ENCODE data around the gene FHIP1A. TPM values are rescaled to one million over a fixed set of nuclear protein-coding genes. Genes with fewer than 3 reads are reported as not detected.

FHIP1A gene
- total RNA-seq, 1 donor from 2014 or later: 4.1 TPM

DNA sequence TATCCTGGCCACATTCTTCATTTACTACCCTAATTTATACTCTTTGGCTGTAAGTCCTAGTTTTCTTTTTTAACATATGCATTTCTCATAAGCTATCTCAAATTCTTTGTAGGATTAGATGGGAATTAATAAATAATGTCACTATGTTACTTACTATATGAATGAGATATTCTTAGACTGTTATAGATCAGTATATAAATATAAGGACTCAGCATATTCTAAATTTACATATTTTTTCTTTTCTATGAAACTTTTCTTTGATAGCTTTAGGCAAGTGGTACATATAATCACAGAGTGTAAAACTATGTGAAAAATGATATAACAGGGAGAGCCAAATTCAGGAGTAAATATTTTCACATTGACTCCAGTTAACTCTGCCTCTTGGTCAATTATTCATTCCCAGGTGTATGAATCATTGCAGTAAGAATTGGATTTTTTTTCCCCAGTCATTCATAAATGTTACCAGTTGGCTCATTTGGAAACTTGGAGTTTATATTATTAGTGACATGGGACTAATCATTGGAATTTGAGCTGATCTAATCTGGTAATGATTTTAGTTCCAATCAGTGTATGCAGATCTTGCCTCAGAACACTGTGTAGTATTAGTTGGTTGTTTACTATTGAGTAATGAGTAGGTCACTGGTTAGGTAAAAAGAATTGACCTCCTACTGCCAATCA, 25.3 kb downstream of the FHIP1A start:
- TF ChIP-seq, protein P1, sequence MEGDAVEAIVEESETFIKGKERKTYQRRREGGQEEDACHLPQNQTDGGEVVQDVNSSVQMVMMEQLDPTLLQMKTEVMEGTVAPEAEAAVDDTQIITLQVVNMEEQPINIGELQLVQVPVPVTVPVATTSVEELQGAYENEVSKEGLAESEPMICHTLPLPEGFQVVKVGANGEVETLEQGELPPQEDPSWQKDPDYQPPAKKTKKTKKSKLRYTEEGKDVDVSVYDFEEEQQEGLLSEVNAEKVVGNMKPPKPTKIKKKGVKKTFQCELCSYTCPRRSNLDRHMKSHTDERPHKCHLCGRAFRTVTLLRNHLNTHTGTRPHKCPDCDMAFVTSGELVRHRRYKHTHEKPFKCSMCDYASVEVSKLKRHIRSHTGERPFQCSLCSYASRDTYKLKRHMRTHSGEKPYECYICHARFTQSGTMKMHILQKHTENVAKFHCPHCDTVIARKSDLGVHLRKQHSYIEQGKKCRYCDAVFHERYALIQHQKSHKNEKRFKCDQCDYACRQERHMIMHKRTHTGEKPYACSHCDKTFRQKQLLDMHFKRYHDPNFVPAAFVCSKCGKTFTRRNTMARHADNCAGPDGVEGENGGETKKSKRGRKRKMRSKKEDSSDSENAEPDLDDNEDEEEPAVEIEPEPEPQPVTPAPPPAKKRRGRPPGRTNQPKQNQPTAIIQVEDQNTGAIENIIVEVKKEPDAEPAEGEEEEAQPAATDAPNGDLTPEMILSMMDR (IDR thresholded peaks at IDR 0.05; ENCODE audit: insufficient read depth, low read depth, low read length): no peak
- no peak for TF ChIP-seq EZH2 (IDR thresholded peaks at IDR 0.05; ENCODE audit: insufficient read depth, low read length)
- Histone ChIP-seq H3K79me2 (ENCODE audit: insufficient read depth, low read length) (no peaks in the 10 kb centered on the region), H3K27me3 (ENCODE audit: insufficient read depth, low read length) (no peaks in the 10 kb centered on the region), H3K9ac (ENCODE audit: low read length) (no peak overlapping the region), H3K4me3 (ENCODE audit: insufficient read depth, low read depth, low read length) (no peak overlapping the region), H2AFZ (ENCODE audit: low read depth, low read length) (no peak overlapping the region), H3K36me3 (ENCODE audit: insufficient read depth, low read length) (no peaks in the 10 kb centered on the region), H3K4me2 (ENCODE audit: low read length) (peak overlapping the region; percentile 49), H3K9me3 (ENCODE audit: insufficient read depth, low read depth, low read length) (no peaks in the 10 kb centered on the region), H3K27ac (ENCODE audit: low read depth, low read length) (peak overlapping the region; percentile 28), H3K4me1 (ENCODE audit: insufficient read depth, low read length) (peaks cover 15% of the 10 kb centered on the region), H4K20me1 (ENCODE audit: insufficient read depth, low read length) (no peaks in the 10 kb centered on the region)
- H3K27ac Mint-ChIP-seq (ENCODE audit: unreplicated experiment): no peak overlapping the region
- peak; percentile 79 for DNase-seq (ENCODE audit: low read depth)
- no peak overlapping the region for H3K4me3 Mint-ChIP-seq (ENCODE audit: unreplicated experiment)
- peak; percentile 95 for FAIRE-seq
- no peaks in the 10 kb centered on the region for H3K27me3 Mint-ChIP-seq (ENCODE audit: low read depth, unreplicated experiment)
- no peaks in the 10 kb centered on the region for H3K36me3 Mint-ChIP-seq (ENCODE audit: low read depth, unreplicated experiment)
- peaks cover 29% of the 10 kb centered on the region for H3K4me1 Mint-ChIP-seq (ENCODE audit: low read depth, unreplicated experiment)
- H3K9me3 Mint-ChIP-seq (ENCODE audit: unreplicated experiment): no peaks in the 10 kb centered on the region

DNA sequence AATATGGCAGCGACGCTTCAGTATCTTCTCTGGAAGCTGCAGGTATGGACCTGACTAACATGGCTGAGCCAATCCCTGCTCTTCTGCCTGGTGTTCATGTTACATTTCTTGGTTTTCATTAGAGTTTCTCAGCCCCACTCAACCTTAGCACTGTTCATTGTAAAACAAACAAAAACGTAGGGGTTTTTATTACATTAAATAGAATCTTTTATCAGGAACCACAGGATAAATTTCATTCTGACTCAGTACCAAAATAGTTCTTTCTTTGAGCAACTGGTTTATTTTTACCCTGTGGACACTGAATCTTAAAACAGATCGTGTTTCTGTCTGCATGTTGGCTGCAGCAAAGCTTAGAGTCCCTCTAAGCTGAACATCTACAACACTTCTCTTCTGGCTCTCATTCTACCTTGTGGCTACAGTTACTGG, 27.1 kb downstream of the FHIP1A start:
- H3K9ac ChIP-seq (ENCODE audit: low read length): no peak overlapping the region
- Mint-ChIP-seq H3K4me1 (ENCODE audit: low read depth, unreplicated experiment) (peaks cover 19% of the 10 kb centered on the region), H3K36me3 (ENCODE audit: low read depth, unreplicated experiment) (no peaks in the 10 kb centered on the region), H3K4me3 (ENCODE audit: unreplicated experiment) (no peak overlapping the region), H3K9me3 (ENCODE audit: unreplicated experiment) (no peaks in the 10 kb centered on the region), H3K27ac (ENCODE audit: unreplicated experiment) (no peak overlapping the region), H3K27me3 (ENCODE audit: low read depth, unreplicated experiment) (no peaks in the 10 kb centered on the region)
- H4K20me1 ChIP-seq (ENCODE audit: insufficient read depth, low read length): no peaks in the 10 kb centered on the region
- DNase-seq (ENCODE audit: low read depth) (peak; percentile 70), FAIRE-seq (peak; percentile 39)
- H3K9me3 ChIP-seq (ENCODE audit: insufficient read depth, low read depth, low read length): no peaks in the 10 kb centered on the region
- peak overlapping the region; percentile 64 for H3K4me2 ChIP-seq (ENCODE audit: low read length)
- no peaks in the 10 kb centered on the region for H3K79me2 ChIP-seq (ENCODE audit: insufficient read depth, low read length)
- no peaks in the 10 kb centered on the region for H3K36me3 ChIP-seq (ENCODE audit: insufficient read depth, low read length)
- H2AFZ ChIP-seq (ENCODE audit: low read depth, low read length): no peak overlapping the region
- peaks cover 15% of the 10 kb centered on the region for H3K4me1 ChIP-seq (ENCODE audit: insufficient read depth, low read length)
- no peak for TF ChIP-seq EZH2 (IDR thresholded peaks at IDR 0.05; ENCODE audit: insufficient read depth, low read length)
- TF ChIP-seq, protein P1 (IDR thresholded peaks at IDR 0.05; ENCODE audit: insufficient read depth, low read depth, low read length): no peak
- H3K27ac ChIP-seq (ENCODE audit: low read depth, low read length): no peak overlapping the region
- no peak overlapping the region for H3K4me3 ChIP-seq (ENCODE audit: insufficient read depth, low read depth, low read length)
- no peaks in the 10 kb centered on the region for H3K27me3 ChIP-seq (ENCODE audit: insufficient read depth, low read length)

DNA sequence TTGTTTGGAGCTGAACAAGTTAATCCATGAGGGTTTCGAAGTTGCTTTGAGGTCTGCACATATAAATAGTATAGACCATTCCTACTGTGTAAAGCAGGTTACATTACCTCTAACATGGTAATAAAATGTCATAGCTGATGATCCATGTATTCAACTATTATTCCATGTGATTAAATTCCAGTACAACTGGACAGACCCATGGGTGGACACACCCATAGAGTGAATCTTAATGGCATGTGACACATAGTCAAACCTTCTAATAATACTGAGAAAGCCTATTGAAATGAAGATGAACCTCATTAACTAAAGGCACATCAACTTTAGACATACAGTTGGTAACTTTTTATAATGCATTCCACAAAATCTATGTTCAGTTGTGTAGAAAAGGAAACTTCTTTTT, 28.5 kb downstream of the FHIP1A start:
- H3K9ac ChIP-seq (ENCODE audit: low read length): no peak overlapping the region
- Mint-ChIP-seq H3K27me3 (ENCODE audit: low read depth, unreplicated experiment) (no peaks in the 10 kb centered on the region), H3K27ac (ENCODE audit: unreplicated experiment) (no peak overlapping the region), H3K9me3 (ENCODE audit: unreplicated experiment) (no peaks in the 10 kb centered on the region), H3K4me3 (ENCODE audit: unreplicated experiment) (no peak overlapping the region), H3K4me1 (ENCODE audit: low read depth, unreplicated experiment) (peaks cover 18% of the 10 kb centered on the region), H3K36me3 (ENCODE audit: low read depth, unreplicated experiment) (no peaks in the 10 kb centered on the region)
- H3K4me2 ChIP-seq (ENCODE audit: low read length): no peak overlapping the region
- no peaks in the 10 kb centered on the region for H4K20me1 ChIP-seq (ENCODE audit: insufficient read depth, low read length)
- no peak overlapping the region for H3K4me3 ChIP-seq (ENCODE audit: insufficient read depth, low read depth, low read length)
- no peaks in the 10 kb centered on the region for H3K27me3 ChIP-seq (ENCODE audit: insufficient read depth, low read length)
- H3K79me2 ChIP-seq (ENCODE audit: insufficient read depth, low read length): no peaks in the 10 kb centered on the region
- DNase-seq (ENCODE audit: low read depth) (no peak), FAIRE-seq (no peak)
- H2AFZ ChIP-seq (ENCODE audit: low read depth, low read length): no peak overlapping the region
- no peaks in the 10 kb centered on the region for H3K9me3 ChIP-seq (ENCODE audit: insufficient read depth, low read depth, low read length)
- no peak for TF ChIP-seq EZH2 (IDR thresholded peaks at IDR 0.05; ENCODE audit: insufficient read depth, low read length)
- H3K27ac ChIP-seq (ENCODE audit: low read depth, low read length): no peak overlapping the region
- no peaks in the 10 kb centered on the region for H3K36me3 ChIP-seq (ENCODE audit: insufficient read depth, low read length)
- H3K4me1 ChIP-seq (ENCODE audit: insufficient read depth, low read length): peaks cover 15% of the 10 kb centered on the region

All from astrocyte (in vitro differentiated cells and primary cell).